NT2/D1 (cell line): Measurements from ENCODE around the gene WDR53.

Experiments
- SUZ12 ChIP-seq: IDR thresholded peaks from 2 replicates; pipeline ENCODE4 v1.6.1; 2011; ENCODE audit not compliant: insufficient read length, insufficient read depth; ENCODE audit errors: extremely low read depth
- YY1 ChIP-seq: IDR thresholded peaks from 2 replicates; pipeline ENCODE4 v1.6.1; 2011; ENCODE audit not compliant: insufficient read length, insufficient read depth
- ZNF274 ChIP-seq: IDR thresholded peaks from 2 replicates; pipeline ENCODE4 v1.6.1; 2011; ENCODE audit warnings: mild to moderate bottlenecking, low read depth, low read length

GRCh38 chr3:196513697-196514349, 54.5 kb downstream of the WDR53 start:
- TF ChIP-seq ZNF274, result no peak
- TF ChIP-seq SUZ12, result no peak
- TF ChIP-seq YY1, result no peak
